ENCODE results near the gene CFAP53.
A peak's percentile ranks its signal among the peaks of the same experiment; 100 is the strongest.
"Not testable (repeated sequence)": the region's sequence is repeated elsewhere in the genome, so short reads cannot be mapped to it uniquely, and the experiment has no call there.

Gene CFAP53

DNA sequence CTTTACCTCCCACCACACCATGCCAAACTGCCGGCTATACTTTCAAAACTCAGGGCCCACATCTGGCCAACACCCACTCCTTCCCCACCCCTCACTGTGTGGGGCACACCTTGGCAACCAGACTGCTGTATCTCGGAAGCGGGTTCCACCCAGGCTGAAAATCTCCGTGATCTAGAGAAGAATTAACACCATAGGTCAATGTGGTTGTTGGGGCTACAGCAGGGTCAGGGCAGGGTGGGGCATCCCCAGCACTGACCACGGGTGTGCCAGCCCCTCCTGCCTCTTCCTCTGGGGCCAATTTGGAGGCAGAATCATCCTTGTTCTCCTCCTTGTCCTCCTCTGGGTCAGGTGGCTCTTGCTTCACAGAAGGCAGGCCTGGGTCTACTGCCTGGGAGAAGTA, 6.3 kb upstream of the CFAP53 start:
- DNase-seq (ENCODE audit: low spot score): no peak

DNA sequence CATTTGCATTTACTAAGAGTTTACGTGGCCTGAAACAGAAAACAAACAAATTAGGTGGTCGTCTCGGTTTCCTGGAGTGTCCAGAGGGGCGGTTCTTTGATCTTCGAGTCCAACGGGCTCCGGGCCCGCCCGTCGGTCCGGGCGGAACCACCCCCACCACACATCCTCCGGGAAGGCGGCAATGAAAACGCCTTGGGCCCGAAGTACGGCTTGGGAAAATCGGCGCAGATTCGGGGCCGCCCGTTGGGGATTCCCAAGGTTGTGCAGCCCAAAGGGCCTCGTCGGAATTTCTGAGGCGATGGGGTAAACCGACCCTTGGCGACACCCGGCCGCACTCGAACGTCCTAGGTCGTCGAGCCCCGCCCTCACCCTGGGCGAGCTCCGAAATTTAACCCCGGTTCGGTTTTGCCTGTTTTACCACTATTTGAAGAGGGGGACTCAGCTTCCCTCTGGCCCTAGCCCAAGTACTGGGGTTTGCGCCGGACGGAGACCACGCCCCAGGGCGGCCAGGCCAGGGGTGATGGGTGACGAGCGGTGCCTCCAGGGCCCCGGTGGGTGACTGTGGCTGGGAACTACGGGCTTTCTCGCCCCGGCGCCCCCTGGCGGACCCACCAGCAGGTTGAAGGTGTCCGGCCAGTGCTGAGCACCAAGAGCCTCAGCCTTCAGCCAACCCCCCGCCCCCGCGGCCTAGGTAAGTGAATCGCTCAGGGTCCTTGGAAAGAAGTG, 1.9 kb upstream of the CFAP53 start:
- DNase-seq (ENCODE audit: low spot score): no peak

DNA sequence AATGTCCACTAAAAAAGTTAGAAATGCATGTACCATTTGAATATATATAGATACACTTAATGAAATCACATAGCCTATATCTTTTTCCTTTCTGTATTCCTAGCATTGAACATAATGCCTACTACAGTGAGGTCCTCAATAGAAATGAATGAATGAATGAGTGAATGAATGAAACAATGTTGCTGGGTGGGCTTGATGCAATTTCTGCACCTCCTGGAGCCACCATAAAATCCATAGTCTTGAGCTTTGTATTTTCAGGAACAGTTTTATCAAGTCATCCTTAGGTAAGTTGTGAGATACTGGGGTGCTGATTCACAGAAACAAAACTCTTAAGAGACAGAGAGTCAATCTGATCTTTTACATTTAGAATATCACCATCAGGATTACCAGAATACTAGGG, 3.3 kb downstream of the CFAP53 start:
- no peak for DNase-seq (ENCODE audit: low spot score)

DNA sequence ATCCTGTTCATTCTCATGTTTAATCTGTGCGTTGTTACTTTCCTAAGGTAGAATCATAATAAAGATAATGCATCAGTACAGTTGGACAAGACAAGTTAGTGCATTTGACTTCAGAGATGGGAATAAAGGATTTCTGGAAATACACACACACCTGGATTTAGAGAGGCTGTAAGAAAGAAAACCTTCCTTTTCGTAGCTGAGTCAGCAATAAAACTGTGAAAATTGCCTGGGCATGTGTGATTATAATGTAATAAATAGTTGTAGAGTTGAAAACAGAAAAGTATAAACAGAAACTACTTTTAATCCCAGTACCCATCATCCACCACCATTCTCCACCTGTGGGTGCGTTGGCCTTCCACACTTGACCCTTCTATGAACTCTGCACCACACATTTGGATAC, 15.4 kb downstream of the CFAP53 start:
- no peak for DNase-seq (ENCODE audit: low spot score)

DNA sequence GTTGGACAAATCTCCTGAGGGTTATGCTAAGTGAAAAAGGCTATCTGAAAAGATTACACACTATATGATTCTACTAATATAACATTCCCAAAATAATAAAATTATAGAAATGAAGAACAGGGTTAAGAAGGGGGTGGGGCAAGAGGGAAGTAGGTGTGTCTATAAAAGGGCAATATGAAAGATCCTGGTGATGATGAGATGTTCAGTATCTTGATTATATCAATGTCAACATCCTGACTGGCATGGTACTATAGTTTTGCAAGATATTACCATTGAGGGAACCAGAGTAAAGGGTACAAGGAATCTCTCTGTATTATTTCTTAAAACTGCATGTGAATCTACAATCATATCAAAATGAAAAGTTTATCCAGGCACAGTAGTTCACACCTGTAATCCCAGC, 16.7 kb downstream of the CFAP53 start:
- DNase-seq (ENCODE audit: low spot score): no peak

DNA sequence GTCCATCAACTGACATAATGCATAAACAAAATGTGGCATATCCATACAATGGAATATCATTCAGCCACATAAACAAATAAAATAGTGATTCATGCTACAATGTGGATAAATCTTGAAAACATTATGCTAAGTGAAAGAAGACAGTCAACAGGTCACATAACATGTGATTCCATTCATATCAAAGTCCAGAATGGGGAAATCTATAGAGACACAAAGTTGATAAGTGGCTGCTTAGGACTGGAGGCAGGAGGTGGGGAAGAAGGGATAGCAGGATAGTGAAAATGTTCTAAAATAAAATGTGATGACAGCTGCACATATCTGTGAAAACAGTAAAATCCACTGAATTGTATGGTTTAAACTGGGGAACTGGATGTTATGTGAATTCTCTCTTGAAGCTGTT, 18.7 kb downstream of the CFAP53 start:
- DNase-seq (ENCODE audit: low spot score): no peak

DNA sequence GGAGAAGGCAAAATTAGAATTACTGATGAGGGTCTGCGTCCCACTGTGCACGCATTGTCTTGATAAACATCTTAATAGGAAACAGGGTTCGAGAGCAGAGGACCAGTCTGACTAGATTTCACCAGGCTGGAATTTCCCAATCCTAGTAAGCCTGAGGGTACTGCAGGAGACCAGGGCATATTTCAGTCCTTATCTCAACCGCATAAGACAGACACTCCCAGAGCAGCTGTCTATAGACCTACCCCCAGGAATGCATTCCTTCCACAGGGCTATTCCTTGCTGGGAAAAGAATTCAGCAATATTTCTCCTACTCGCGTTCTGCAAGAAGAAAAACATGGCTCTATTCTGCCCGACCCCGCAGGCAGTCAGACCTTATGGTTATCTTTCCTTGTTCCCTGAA, 24.5 kb downstream of the CFAP53 start:
- DNase-seq (ENCODE audit: low spot score): not testable (repeated sequence)

DNA sequence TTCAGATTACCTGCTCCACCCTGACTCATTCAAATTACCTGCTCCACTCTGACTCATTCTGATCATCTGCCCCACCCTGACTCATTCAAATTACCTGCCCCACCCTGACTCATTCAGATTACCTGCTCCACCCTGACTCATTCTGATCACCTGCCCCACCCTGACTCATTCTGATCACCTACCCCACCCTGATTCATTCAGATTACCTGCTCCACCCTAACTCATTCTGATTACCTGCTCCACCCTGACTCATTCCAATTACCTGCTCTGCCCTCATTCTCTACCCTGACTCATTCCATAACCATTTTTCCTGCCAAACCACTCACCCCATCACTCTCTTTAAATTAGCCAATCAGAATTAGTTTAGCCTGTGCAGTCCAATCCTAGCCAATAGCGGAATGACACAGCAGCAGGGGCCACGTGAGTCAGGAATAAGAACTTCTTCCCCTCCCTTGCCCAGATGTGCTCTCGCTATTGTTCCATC, 26.2 kb downstream of the CFAP53 start:
- peak; percentile 27 for DNase-seq (ENCODE audit: low spot score)

DNA sequence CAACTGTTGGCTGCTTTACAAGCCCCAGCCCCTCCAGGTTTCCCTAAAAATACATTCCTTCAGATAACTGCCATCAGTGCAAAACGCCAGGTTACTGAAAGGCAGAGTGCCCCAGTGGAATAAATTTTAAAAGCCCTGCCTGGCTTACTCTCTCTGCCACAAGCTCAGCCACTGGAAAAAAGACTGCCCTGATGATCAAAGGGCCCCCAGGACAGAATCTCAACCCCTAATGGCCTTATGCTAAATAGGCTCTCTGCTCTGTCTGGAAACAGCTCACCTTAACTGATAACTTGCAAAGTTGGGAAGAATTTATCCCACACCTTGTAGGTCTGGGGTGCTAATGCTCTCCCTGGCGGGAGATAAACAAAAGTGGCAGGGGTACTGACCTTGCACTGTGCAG, 33.9 kb downstream of the CFAP53 start:
- DNase-seq (ENCODE audit: low spot score): no peak

DNA sequence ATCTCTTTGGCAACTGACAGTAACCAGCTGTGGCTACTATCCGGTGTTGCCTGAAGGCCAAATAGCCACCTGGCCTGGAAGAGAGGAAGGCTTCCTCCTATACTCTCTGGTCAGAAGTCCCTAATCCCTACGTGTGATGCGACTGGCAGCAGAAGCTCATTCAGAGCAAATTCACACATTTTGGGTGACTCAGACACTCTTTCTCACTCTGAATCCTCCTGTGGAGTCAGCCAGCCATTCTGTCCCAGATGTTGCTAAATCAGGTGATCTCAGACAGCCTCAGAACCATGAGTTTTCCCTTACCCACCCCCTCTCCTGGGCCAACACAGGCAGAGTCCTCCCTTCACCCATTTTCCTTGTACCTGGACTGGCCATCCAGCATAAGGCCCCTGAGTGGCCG, 34.7 kb downstream of the CFAP53 start:
- DNase-seq (ENCODE audit: low spot score): no peak

DNA sequence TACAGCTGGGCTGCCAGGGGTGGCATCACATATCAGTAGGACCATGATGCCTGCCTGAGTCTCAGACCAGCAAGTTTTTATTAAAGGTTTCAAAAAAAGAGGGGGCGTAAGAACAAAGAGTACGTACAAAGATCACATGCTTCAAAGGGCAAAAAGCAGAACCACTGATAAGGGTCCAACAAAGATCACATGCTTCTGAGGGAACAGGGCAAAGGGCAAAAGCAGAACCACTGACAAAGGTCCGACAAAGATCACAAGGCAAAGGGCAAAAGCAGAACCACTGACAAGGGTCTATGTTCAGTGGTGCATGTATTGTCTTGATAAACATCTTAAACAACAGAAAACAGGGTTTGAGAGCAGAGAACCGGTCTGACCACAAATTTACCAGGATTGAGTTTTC, 46.0 kb downstream of the CFAP53 start:
- not testable (repeated sequence) for DNase-seq (ENCODE audit: low spot score)

DNA sequence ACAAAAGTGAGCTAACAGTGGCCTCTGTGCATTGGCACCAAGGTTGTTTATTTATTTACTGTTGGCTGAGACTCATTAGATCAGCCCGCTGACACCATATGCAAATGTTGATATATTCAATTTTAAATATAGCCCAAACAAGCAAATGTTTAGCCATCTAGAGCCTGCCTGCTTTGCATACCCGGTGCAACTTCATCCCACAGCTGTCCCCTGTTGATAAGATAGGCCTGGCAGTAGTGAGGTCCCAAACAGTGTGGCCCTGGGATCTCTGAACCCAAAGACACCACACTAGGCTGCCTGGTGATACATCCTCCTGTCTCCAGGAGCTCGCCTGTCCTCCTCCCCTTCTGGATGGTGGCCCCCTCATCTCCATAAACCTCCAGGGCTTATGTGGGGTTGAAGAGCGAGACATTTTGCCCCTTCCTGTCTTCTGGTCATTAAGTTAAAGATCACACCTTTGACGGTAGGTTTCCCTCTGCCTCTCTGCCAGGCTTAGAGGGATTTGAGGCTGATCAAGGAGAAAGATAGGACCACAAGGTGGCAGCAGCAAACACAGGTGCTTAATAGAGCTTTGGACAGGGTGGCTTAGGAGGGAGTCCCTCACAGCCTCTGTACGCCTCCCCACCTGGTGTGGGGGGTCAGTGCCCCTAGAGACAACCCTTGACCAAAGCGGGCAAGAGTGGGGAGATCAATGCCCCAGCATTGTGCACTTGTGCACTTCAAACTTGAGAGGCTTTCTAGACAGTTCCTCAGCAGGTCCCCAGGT, 47.7 kb downstream of the CFAP53 start:
- DNase-seq (ENCODE audit: low spot score): peak; percentile 20

DNA sequence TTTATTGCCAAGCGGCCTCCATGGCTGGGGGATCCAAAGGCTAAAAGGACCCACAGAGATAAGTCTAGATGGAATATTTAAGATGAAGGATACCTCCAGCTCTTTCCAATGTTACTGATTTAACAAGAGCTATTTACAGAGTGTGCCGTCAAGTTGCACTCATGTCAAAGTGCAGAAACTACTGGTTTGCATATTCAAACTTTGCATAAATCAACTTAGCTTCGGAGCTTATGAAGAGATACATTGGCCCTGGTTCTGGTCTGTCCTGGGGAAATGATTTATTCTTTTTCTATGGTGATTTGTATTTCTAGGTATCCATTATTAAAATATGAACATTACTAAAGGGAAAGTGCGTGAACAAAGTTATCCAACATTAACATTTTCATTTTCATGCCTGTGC, 57.0 kb downstream of the CFAP53 start:
- DNase-seq (ENCODE audit: low spot score): no peak

DNA sequence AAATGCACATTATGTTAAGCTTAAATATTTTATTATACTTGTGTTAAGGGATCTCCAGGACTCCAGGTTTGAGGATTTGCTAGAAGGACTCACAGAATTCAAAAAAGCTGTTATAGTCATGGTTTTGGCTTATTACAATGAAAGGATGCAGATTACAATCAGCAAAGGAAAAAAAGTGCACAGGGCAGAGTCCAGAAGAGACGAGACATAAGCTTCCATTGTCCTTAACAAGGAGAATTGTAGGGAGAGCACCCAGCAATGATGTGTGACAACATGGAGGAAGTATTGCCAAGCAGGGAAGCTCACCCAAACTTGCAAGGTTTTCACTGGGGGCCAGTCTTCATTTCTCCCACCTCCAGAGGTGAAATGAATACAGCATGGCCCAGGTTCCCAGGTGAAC, 58.6 kb downstream of the CFAP53 start:
- no peak for DNase-seq (ENCODE audit: low spot score)

DNA sequence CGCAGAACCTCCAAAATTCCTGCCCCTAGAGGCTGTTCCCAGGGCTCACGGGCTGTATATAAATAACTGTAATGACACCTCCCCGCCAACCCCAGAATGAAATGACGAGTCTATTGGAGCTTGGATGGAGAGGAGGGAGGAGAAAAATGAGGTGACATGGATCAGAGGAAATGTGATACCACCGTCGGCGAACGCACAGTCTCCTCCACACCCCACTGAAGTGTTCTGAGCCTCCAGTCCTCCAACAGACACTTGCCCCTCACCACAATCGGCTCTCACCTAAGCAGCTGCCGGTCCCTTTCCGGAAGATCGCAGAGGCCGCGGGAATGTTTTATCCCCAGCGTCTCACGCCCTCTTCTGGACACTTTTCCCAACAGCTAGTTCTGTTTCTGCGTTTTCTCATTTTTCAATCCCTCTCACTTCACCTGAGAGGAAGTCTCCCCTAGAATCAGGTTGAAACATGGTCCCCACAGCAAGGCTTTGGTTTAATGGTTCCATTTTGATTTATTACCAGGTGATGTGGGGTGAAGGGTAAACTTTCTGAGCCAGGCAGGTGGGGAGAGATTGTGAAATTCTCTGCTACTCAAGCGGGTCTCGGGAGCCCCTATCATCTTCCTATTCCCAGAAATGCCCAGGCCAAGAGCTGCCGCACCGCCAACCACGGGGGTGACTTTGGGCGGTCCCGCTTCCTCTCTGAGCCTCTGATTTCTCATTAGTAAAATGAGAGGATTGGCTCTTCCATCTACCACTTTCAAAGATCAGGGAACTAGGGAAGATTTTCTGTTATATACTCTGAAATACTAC, 62.3 kb downstream of the CFAP53 start:
- DNase-seq (ENCODE audit: low spot score): peak; percentile 59

DNA sequence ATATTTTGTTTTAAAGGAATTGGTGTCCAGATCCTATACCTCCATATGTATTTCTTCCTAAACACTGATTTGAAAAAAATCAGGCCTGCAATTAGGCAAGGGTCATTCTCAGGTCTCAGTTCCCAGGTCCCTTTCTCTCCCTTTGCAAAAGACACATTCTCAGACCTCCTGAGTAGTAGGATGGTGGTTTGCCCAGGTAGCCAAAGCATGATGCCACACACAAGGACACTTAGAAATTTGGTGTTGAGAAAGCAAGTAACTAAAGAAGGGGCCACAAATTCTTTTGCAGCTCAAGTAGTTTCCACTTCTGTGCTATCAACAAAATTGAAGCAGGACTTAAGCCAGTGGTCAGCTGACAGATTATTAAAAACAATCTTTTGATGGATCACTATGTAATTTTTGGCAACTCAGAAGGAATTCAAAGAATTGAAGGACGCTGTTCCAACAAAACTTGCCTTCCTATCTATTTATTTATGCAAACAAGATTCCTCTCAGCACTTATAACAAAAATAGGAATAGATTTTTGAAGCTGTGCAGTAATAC, 64.7 kb downstream of the CFAP53 start:
- DNase-seq (ENCODE audit: low spot score): no peak

DNA sequence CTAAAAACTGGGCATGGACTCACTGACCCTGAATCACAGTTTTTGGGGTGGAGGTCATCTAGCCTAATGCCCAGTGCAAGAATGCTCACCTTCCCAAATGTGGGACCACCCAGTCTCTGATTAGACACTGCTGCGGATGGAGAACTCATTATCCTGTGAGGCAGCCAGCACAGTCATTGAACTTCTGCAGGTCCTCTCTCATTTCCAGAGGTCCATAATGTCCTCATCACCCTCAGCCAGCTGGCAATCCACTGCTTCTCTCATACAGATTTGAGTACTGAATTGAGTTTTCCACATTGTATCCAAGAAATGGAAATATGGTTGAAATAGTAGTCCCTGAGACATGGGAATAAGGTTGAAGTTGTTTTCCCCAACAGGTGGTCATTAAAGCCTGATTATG, 66.4 kb downstream of the CFAP53 start:
- no peak for DNase-seq (ENCODE audit: low spot score)

DNA sequence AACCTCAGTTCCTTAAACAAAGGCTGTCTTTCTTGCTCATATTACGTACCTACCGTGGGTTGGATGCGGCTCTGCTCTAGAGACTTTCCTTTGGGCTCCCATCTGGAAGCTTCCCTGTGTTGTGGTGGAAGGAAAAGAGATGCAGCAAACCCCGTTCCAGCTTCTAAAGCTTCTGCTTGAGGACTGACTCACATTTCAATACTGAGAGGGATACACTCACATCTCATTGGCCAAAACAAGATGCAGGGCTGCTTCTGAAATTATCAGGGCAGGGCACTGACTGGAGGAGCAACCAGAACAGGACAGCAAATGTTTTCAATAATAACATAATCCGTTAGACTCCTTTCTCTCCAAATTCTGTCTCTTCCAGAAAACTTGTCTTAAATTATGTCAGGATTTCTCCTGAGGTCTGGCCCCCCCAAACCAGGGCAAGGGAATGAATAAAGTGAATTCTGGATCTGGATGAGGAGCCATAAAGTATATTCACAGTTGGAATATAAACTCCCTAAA, 66.9 kb downstream of the CFAP53 start:
- DNase-seq (ENCODE audit: low spot score): no peak

DNA sequence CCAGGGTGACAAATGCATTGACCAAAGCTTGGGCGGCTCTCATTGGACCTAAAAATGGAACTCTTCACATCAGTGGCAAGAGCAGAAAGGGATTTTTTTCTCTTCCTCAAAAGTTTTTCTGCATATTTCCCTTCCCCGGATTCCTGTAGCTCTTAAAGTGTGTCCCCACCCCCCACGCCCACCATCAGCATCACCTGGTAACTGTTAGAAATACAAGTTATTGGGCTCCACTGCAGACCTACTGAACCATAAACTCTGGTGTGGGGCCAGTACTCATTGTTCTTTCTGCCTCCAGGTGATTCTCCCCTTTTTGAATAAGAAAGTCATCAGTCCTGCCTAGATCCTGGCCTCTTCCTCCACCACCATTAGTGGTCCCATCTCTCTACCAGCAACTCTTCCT, 70.0 kb downstream of the CFAP53 start:
- no peak for DNase-seq (ENCODE audit: low spot score)

DNA sequence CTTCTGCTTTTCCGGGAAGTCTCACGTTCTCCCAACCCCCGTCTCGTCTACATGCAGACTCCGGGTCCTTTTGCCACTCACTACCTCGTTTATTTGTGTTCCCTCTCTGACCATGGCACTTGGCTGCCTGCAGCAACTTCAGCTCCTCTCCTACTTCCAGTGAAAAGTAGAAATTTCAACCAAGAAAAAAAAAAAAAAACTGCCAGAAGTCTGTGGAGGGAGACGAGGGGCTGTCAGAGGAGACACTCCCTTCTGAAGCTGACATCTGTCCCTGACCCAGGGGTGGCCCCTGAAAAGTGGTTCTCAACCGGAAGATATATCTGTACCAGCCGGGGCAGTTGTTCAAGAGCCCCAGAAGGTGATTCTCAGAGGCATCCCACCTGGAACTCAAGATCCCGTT, 70.6 kb downstream of the CFAP53 start:
- DNase-seq (ENCODE audit: low spot score): no peak

DNA sequence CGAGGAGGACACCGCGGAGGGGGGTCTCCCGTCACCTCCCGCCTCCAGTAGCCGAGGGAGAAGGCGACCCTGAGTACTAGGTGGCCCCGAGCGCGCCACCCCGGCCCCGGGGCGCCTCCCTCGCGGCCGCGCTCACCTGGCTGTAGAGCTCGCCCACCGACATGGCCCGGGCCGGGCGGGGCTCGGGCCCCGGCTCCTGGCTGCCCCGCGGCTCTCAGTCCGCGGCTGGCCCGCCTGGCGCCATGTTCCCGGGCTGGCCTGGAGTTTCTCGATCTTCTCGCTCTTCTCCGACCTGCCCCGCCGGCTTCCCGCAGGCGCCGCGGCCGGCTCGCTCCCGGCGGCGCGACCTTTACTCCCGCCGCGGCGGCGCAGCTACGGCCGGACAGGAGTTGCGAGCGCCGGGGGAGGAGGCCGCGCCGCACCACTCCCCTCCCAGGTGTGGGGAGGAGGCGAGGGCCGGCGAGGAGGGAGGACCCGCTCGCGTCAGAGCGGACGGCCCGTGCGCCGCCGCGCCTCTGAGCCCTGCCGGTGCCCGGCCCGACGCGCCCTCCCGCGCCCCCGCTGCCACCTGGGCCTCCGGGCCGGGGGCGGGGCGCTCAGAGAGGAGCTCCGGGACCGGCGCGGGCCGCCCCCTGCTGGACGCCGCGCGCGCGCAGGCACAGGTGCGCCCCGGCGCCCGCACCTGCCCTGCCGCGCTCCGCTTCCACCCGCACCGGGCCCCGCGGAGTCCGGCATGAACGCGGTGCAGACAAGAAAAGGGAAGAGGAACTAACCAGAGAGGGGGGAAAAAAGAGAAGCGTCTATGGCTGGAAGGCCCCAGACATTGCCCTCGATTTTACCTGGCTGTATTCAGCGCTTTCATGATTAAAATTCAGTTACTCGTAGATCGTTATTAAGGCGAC, 71.4 kb downstream of the CFAP53 start, which contains the start of gene MYO5B:
Gene MYO5B (minus strand): TSS at position 517 of the 902 bp plus-strand sequence. CDS start 354 bp downstream, at position 163.
- peak; percentile 92 for DNase-seq (ENCODE audit: low spot score)

Data from LoVo (cell line).